Stimulated activated CD4-positive, alpha-beta T cell treated with anti-CD3 and anti-CD28 coated beads, Interleukin-12 subunit alpha, Interleukin-12 subunit beta, amount 100 ng/mL, for 4 hours (primary cell): ENCODE measurements around the gene GAREM1.

Source experiments
- DNase-seq: peaks from one replicate; pipeline ENCODE4 v3.0.0-alpha.2; 2020

Gene GAREM1

GRCh38 chr18:32286749-32287148, 183.9 kb downstream of the GAREM1 start:
- DNase-seq = no peak

DNA sequence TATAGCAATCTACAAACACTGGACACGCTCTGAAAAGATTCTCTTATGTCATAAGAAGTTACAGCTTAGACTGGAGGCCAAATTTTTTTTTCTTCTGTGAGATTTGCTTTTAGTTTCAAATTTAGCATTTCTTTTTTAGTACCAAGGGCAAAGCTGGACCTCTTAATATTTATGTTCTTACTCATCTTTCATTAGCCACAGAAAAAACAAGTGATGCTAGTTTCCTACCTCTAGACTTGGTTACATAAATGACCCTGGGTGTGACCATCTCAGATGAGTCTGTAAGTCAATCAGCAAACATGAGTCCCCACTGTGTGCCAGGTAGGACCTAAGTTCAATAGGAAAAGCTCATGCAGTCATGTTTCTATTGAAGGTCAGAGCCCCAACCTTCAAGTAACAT, 186.4 kb downstream of the GAREM1 start:
- DNase-seq = no peak

GRCh38 chr18:32280911-32281310, 189.8 kb downstream of the GAREM1 start:
- no peak for DNase-seq

DNA sequence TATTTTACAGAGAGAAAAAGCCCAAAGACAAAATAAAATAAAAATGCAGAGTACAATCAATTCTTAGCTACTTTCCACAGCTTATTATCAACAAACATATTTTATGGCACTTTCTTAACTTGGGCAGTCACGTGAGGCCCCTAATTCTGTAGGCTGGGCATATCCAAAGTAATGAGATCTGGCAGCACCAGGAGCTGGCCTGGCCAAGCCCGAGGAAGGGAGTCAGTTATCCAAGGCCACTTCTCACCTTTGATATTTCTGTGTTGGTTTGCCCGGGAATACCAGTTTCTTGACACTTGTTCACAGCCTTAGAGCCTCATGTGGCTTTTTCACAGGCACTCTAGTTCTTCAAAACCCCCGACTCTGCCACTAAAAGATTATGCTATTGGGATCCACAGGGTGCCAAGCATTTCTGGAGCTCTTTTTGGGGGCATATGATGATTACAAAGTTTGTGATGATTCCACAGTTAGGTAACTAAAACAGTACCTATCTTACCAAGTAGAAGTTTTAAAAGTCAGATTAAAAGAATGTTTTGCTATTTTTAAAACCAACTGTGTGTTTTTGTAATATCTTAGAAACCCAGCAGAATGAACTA, 190.4 kb downstream of the GAREM1 start:
- no peak for DNase-seq

DNA sequence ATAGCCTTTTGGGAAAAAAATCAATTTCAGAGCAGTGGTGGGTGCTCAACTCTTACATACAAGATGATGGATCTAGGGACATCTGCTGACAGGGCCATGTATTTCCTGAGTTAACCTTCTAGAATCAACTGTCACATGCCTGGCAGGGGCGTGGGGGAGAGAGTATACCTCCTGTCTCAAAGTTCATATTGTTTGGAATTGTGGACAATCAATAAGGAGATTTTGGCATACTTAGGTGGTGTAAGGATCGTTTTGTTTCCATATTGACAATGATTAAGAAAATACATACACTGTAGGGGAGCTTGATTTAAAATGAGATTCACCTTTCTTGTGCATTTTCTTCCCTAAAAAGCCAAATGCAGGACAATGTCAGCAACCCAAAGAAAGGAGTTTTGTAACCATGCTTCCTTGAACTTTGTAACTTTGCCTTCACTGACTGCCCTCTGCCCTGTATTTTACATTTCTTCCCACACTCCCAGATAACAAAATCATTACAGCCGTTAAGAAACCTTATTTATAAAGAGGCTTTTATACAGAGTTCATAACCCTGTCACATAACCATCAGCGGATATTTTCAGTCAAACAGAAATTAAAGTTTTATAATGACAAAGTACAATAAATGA, 192.4 kb downstream of the GAREM1 start:
- no peak for DNase-seq

DNA sequence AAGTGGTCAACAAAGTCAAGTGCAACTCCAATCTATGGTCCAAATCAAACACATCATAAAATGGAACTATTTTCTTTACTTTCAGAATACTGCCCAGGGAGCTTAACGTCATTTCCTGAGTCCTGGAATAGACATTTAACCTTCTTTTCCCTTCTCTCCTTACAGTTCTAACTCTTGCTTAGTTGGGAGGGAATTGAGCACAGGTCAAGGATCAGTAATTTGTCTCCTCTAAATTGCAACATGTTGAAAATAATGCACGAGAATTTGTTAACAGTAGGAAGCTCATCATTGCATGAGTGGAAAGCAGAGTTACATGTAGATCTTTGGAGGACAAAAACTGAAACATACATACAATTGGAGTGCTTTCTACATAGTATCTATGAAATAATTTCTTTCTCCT, 193.1 kb downstream of the GAREM1 start:
- no peak for DNase-seq

DNA sequence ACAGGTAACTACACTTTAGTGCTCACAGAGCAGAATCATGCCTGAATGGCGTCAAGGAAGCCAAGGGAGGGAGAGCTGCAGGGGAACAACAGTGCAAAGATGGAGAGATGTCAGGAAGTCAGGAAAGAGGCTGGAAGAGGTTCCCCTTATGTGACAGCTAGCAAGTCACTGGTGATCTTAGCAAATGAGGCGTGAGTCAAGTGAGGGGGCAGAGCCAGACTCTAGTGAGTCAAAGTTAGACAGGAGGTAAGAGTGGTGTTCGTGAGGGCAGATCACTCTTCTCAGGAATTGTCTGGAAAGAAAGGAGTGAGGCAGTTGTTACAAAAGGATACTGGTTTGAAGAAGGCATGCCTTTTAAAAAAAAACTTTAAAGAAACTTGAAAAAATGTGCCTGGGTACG, 193.8 kb downstream of the GAREM1 start:
- DNase-seq = no peak

GRCh38 chr18:32276256-32276655, 194.4 kb downstream of the GAREM1 start:
- DNase-seq = no peak

GRCh38 chr18:32275221-32275620, 195.5 kb downstream of the GAREM1 start:
- no peak for DNase-seq

DNA sequence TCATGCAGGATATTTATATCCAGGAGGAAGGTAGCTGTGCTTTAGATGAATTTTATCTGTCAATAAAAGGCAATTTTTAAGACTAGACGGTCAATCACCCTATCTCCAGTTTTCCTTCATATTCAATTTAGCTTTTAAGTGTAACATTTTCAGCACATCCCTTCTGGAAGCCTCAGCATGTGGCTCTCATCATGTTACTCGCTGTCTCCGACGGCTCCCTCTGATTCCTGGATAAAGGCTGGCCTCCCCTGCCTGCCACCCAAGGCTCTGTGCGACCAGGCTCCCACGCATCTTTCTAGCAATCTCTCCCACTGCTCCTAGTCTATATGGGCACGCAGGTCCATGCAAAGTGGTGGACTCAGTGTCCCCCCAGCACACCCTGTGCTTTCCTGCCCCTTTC, 196.4 kb downstream of the GAREM1 start:
- DNase-seq = no peak

DNA sequence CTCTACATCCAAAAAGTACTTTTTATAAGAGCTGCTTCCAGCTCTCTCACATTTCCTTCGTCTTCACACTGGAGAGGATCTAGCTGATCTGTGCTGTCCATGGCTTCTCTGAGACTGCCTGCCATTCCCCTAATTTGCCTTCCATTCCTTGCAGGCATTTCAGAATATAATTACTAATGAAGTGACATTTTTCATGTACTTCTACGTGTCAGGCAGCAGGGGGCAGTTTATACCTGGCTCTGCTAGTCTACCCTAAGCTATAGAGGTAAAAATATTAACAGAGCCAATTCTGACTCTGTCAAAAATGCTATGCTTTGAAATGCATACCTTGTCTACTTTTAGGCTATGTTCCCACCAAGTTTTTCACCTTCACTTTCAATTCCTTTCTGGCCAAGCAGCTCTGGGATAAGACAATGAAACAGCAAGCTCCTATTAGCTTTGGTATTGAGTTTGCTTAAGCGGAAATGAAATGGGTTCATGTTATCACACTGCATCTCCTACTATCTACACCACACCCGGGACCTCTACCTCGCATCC, 198.9 kb downstream of the GAREM1 start:
- no peak for DNase-seq

- no peak for DNase-seq
Measured at GRCh38 chr18:32270341-32270740, 200.3 kb downstream of the GAREM1 start.

DNA sequence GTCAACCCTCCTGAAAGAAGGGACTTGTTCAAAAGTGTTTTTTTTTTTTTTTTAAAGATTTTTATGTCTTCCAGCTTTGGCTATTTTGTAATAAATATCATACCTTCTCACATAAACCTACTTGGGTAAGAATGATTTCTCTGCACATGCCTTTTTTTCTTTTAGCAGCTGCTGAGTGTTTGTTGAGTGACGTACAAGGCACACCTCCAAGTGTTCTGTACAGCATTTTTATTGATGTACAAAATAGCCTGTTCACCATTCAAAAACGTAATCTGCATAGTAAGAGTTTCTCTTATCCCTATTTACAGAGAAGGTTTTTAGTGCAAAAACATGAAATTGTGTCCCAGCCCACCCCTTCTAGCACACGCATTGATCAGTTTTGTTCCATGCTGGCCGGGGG, 203.2 kb downstream of the GAREM1 start:
- DNase-seq = no peak

DNA sequence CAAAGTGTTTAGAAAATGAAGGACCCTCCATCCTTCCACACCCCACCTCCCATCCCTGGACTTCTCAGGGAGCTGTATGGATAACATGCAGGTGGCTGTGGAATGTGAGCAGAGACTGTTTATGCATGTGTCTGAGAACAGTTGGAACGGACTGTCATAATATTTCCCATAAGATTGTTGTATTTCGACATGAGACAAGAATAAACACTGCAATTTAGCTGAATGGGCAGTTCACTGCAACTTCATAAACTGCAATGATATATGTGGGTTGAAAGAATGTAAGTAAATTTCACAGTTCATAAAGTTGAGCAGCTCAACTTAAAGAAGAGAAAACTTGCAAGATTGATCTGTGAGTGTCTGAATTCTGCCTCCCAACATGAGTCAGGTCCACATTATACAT, 206.3 kb downstream of the GAREM1 start:
- no peak for DNase-seq

GRCh38 chr18:32262092-32262491, 208.6 kb downstream of the GAREM1 start:
- DNase-seq = no peak

- no peak for DNase-seq
Measured at GRCh38 chr18:32261003-32261402, 209.7 kb downstream of the GAREM1 start.

- no peak for DNase-seq
Measured at GRCh38 chr18:32259553-32259952, 211.1 kb downstream of the GAREM1 start.

DNA sequence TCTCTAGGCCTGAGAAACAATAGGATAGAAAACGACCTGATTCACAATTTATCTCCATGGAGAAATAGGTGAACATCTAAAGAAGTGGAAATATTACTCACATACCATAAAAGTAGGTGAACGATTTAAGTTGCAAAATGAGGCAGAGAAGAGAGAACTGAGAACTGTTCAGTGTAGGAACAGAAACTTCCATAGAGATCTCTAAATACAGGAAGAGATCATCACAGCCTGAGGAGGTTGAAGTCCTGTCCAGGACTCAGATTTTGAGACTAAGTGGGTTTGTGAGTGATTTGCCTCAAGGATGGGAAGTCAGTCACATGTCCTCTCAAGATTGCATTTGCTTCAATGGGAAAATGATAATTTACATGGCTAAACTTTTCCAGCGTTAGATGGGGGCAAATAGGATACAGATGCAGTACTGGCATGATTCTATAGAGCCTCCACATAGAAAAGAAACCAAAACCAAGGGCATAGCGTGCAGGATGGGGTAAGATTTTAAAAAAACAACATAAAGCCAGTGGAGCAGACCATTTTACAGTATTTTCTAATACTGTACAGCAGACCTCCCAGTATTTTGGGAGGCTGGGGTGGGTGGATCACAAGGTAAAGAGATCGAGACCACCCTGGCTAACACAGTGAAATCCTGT, 212.0 kb downstream of the GAREM1 start:
- no peak for DNase-seq

GRCh38 chr18:32258148-32258547, 212.5 kb downstream of the GAREM1 start:
- DNase-seq = no peak

- no peak for DNase-seq
Measured at GRCh38 chr18:32257084-32257785, 213.4 kb downstream of the GAREM1 start.

GRCh38 chr18:32255570-32255969, 215.1 kb downstream of the GAREM1 start:
- DNase-seq = no peak

GRCh38 chr18:32252141-32252860, 218.4 kb downstream of the GAREM1 start:
- no peak for DNase-seq

- no peak for DNase-seq
Measured at GRCh38 chr18:32251466-32251865, 219.2 kb downstream of the GAREM1 start.
